ACHN (cell line): ENCODE measurements around the gene OCA2.

Source experiments
- DNase-seq: peaks from one replicate; pipeline ENCODE4 v3.0.0-alpha.2; 2015
- in situ Hi-C: cut with HindIII; loops from 2 replicates; pipeline ENCODE4 v1.10.0; 2017; ENCODE audit warnings: low sequenced_read_pairs, low pct_ligation_motif_present, low pct_unique_long_range_greater_than_20kb

Gene OCA2

GRCh38 chr15:28091313-28091712 is 7.8 kb downstream of the OCA2 start:
- in situ Hi-C loops = no loop called here
- no peak for DNase-seq

GRCh38 chr15:28086175-28086703 is 12.9 kb downstream of the OCA2 start:
- in situ Hi-C loops = no loop called here
- peak; percentile 65 for DNase-seq

- no peak for DNase-seq
- in situ Hi-C loops = no loop called here
These were observed 13.5 kb downstream of the OCA2 start for GRCh38 chr15:28085489-28086174.

- in situ Hi-C loops = no loop called here
- no peak for DNase-seq
These were observed 14.6 kb downstream of the OCA2 start for GRCh38 chr15:28084547-28084946.

- in situ Hi-C loops = no loop called here
These were observed 16.0 kb downstream of the OCA2 start for GRCh38 chr15:28082891-28083684.

GRCh38 chr15:28081594-28081993 is 17.5 kb downstream of the OCA2 start:
- in situ Hi-C loops = no loop called here
- no peak for DNase-seq

More at GRCh38 chr15:28082891-28083684, 16.0 kb downstream of the OCA2 start:
- no peak for DNase-seq

- no peak for DNase-seq
- in situ Hi-C loops = no loop called here
These were observed 18.7 kb downstream of the OCA2 start for GRCh38 chr15:28080386-28080785.

- no peak for DNase-seq
- in situ Hi-C loops = no loop called here
These were observed 19.7 kb downstream of the OCA2 start for GRCh38 chr15:28079313-28079969.

DNA sequence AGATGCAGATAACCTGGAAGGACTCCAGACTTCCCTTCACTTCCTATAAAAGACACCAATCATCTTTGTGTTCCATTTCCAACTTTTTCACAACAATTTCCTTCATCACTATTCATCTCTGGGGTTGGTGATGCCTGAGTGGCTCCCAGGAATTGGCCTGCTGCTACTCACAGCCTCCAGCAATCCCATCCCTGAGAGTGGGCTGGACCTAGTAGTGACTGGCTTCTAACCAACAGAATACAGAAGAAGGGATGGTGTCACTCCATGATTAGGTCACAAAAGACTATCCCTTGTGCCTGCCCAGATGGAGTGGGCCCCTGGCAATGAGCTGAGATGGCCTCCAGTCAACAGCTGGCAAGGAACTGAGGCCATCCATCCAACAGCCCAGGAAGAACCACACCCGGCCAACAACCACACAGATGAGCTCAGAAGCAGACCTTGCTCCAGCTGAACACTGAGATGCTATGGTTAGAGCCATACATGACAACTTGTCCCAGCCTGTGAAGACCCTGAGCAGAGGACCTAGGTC is 20.9 kb downstream of the OCA2 start:
- in situ Hi-C loops = no loop called here
- DNase-seq = no peak

GRCh38 chr15:28075573-28075972 is 23.5 kb downstream of the OCA2 start:
- no peak for DNase-seq
- in situ Hi-C loops = no loop called here

DNA sequence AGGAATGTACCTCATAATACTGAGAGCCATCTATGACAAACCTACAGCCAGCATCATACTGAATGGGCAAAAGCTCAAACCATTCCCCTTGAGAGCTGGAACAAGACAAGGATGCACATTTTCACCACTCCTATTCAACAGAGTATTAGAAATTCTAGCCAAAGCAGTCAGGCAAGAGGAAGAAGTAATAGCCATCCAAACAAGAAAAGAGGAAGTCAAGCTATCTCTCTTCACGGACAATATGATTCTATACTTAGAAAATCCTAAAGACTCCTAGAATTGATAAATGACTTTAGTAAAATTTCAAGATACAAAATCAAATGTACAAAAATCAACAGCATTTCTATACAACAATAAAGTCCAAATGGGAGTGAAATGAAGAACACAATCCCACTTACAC is 30.2 kb downstream of the OCA2 start:
- in situ Hi-C loops = no loop called here
- no peak for DNase-seq

GRCh38 chr15:28066231-28066630 is 32.9 kb downstream of the OCA2 start:
- no peak for DNase-seq

GRCh38 chr15:28060005-28060404 is 39.1 kb downstream of the OCA2 start:
- DNase-seq = no peak
- in situ Hi-C loops = no loop called here

More at GRCh38 chr15:28066231-28066630, 32.9 kb downstream of the OCA2 start:
- in situ Hi-C loops = no loop called here

DNA sequence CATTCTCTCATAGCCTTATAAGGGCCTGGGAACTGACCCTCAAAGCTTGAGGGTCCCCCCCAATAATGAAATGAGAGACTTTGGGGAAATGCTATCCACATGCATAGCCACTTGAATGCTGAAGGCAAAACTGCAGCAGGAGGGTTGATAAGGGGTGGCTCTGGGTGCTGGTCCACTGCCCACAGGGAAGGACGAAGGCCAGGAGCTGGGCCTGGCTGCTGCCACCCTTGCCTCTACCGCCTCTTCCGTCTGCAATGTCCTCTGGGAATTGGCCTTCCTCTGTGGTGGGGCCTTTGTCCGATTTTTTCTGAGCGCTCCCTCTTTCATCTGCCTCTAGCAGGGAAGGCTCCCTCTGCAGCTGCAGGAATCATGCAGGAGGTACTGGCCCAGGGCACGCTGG is 41.0 kb downstream of the OCA2 start:
- in situ Hi-C loops = no loop called here
- DNase-seq = no peak

DNA sequence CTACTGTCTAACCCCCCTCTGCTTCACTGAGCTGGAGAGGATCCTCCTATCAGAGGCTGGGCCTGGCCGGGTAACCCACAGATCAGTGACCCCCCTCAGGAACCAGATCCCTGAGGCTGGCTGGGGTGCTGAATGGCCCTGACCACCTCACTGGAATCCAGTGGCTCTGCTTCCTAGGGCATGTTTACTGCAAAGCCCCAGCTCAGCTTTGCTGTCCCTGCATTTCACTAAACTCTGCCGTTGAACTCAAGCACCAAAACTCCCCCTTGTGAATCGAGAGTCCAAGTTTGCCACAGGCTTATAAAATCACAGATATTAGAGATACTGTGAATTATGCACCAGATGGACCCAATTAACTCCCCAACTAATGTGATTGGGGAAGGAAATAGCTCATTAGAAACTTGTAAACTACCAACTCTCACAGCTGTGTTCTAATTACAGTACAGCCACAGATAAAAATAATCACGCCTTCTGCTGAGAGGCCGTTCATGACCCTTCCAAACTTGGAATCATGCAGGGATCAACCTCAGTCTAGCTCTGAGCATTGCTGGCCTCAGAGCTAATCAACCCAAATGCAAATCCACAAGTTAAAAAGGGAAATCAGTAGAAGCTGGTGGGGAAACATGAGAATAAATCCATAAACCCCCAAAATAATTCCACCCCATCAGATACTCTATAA is 47.0 kb downstream of the OCA2 start:
- no peak for DNase-seq
- in situ Hi-C loops = no loop called here

DNA sequence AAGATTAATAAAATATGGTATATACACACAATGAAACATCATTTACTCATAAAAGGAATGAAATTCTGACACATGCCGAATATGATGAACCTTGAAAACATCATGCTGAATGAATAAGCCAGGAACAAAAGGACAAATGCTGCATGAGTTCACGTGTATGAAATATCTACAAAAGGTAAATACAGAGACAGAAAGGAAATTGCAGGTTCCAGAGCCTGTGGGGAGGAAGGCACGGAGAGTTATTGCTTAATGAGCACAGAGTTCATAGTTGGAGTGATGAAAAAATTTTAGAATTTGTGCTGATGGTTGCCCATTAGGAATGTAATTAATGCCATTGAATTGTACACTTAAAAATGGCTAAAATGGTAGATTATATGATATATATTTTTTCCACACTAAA is 49.5 kb downstream of the OCA2 start:
- DNase-seq = no peak
- in situ Hi-C loops = no loop called here

DNA sequence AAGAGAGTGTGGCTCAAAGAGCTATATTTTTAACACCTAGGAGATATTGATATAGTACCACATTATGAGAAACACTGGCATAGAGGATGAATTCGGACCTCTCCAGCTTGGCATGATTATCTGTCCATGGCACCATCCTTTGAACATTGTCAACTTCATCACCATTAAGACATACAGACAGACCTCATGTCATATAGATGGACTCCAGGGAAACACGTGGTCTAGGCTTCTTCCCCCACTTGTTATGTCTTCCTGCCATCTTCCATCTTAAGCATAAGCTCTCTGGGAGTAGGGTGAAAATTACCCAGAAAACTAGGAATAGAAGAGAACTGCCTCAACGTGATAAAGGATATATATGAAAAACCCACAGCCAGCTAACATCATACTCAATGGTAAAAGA is 51.8 kb downstream of the OCA2 start:
- in situ Hi-C loops = no loop called here
- no peak for DNase-seq

- DNase-seq = no peak
- in situ Hi-C loops = no loop called here
These were observed 54.9 kb downstream of the OCA2 start for GRCh38 chr15:28044121-28044672.
